ENCODE data around the gene CAMK2A.

GRCh38 chr5:150196514-150196913 lies 93.1 kb downstream of the CAMK2A start:
- TF ChIP-seq POLR2AphosphoS5 (IDR thresholded peaks at IDR 0.05; ENCODE audit: low read depth, low read length) (no peak), POLR2A (IDR thresholded peaks at IDR 0.05; ENCODE audit: low read depth, low read length) (no peak), TAF1 (IDR thresholded peaks at IDR 0.05; ENCODE audit: borderline replicate concordance, low read depth, low read length) (no peak)

Data from GM12892 (cell line).